Left cardiac atrium (tissue), 4 donors: ENCODE results near the gene RPS8. TPM values are rescaled to one million over a fixed set of nuclear protein-coding genes. Genes with fewer than 3 reads are reported as not detected.
"Not testable (repeated sequence)": the region's sequence is repeated elsewhere in the genome, so short reads cannot be mapped to it uniquely, and the experiment has no call there.

ENCODE experiments used
- ATAC-seq, 2 donors: fragments of 200-7000 bp; cut with Tn5 transposase; one replicate each; pipeline ENCODE4 v1.9.1; 2020; ENCODE audit warnings: mild to moderate bottlenecking in 2 of 2, moderate library complexity in 2 of 2
- DNase-seq: peaks from one replicate; pipeline ENCODE4 v3.0.0-alpha.2; 2020
- intact Hi-C, 2 donors: fragments of 100-400 bp; cut with DNase I; formaldehyde crosslinking; loops; one replicate each; pipeline versions ENCODE4 v1.14.1 to v1.15.1; 2022 to 2023
- total RNA-seq, 2 donors: library from RNA; stranded (reverse); fragmentation: NEBNext Ultra II Directional; extraction: Animal tissue kit (Norgen Biotek cat#: 25700); gene quantifications; one replicate each; pipeline ENCODE4 v1.2.1, GENCODE V29; 2021
- donor health status: DM: no; HTN: yes; CAD: no.
- donor health status: DM: no; HTN: yes; CAD: no; lungs with severe emphysema.
- donor health status: DM: yes; HTN: yes; CAD: no.
- donor health status: Dilated cardiomyopathy.

Gene RPS8
- total RNA-seq, 2 donors from 2014 or later: 950 to 999 TPM

DNA sequence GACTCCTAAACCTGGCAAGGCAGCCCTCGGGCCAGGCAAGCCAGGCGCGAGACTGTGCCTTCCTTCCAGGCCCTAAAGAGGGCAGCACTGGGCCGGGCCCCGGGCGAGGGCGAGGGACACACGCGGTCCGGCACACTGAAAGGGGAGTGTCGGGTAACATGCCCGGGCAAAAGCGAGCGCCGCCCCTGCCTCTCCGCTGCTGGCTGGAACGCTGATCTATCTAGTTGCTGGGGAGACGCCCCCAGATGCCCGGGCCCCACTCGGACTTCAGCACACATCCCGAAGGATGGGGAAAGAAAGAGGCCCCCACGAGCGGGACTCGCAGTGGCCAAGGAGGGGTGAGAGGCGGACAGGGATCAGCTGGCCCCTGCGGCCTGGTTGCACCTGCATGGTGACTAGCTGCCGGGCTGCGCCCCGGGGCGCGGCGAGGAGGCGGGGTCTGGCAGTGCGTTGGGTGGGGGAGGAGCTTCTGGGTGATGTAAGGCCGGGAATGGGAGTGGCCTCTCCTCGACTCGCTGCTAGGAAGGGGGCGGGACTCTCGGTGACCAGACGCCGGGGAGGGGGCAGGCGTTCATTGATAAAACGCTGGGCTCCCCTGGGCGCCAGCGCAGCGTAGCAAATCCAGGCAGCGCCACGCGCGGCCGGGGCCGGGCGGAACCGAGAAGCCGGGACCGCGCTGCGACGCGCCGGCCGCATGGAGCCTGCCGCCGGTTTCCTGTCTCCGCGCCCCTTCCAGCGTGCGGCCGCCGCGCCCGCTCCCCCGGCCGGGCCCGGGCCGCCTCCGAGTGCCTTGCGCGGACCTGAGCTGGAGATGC, 24.6 kb downstream of the RPS8 start, which contains the start of gene PLK3:
Gene PLK3, plus strand, starts transcription at position 608 of the 815 bp plus-strand sequence. Its CDS starts 87 bp downstream, at position 695.
- peak; percentile 96 for ATAC-seq
- peak; percentile 98 for DNase-seq
- intact Hi-C loops: no loop called here

- ATAC-seq: no peak
- intact Hi-C loops: no loop called here
- no peak for DNase-seq
These were observed 26.4 kb downstream of the RPS8 start for GRCh38 chr1:44801491-44802305.

DNA sequence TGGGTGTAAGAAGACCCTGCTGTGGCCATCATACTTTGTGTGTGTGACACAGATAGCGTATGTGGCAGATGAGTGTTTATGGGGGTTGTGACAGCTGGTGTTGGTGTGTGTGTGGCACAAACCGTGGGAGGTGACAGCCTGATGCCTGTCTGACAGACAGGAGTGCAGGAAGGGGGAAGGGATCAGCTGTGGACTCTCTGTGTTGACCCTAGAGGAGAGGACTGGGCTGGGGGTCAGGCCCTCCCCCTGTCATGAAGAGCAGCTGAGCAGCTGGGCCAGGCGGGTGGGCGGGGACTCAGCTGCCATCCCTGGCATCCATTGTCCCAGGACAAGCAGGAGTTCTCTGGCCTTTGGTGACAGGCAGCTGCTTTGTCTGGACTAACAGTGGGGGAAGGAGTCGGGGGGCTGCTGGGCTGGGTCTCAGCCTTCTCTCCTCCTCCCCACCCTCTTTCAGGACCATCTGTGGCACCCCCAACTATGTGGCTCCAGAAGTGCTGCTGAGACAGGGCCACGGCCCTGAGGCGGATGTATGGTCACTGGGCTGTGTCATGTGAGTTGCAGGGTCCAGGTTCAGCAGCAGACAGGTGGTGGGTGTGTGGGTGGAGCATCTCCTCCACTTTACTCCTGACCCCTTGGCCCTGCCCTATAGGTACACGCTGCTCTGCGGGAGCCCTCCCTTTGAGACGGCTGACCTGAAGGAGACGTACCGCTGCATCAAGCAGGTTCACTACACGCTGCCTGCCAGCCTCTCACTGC, 27.1 kb downstream of the RPS8 start:
- no peak for ATAC-seq

GRCh38 chr1:44803062-44803311, 27.6 kb downstream of the RPS8 start:
- ATAC-seq (no peak), DNase-seq (no peak)
- intact Hi-C loops: no loop called here

More for the DNA sequence above, 27.1 kb downstream of the RPS8 start:
- intact Hi-C loops: no loop called here
- DNase-seq: no peak

DNA sequence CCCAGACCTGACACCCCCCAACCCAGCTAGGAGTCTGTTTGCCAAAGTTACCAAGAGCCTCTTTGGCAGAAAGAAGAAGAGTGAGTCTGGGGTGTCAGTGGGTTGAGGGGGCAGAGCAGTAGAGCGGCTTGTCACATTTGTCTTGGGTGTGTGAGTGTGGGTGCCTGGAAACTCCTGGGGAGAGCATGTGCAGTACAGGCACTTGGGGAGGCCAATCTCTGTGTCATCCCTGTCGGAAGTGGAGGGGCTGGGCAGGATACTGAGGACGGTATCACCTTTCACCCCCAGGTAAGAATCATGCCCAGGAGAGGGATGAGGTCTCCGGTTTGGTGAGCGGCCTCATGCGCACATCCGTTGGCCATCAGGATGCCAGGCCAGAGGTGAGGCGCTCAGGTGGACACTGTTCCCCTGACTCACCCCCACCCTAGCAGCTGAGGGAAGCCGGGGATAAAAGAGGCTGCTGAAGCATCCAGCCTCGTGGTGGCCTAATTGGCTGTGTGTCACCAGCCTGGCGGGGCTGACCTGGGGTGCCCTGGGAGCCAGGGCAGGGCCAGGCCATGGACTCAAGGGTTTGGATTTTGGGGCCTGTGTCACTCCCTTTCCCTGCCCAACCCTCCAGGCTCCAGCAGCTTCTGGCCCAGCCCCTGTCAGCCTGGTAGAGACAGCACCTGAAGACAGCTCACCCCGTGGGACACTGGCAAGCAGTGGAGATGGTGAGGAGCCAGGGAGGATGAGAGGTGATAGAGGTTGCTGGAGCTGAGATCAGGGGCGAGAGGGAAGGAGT, 28.2 kb downstream of the RPS8 start:
- no peak for ATAC-seq
- intact Hi-C loops: no loop called here
- DNase-seq: no peak

- no peak for DNase-seq
- no peak for ATAC-seq
- intact Hi-C loops: no loop called here
These were observed 30.1 kb downstream of the RPS8 start for GRCh38 chr1:44805311-44806024.

DNA sequence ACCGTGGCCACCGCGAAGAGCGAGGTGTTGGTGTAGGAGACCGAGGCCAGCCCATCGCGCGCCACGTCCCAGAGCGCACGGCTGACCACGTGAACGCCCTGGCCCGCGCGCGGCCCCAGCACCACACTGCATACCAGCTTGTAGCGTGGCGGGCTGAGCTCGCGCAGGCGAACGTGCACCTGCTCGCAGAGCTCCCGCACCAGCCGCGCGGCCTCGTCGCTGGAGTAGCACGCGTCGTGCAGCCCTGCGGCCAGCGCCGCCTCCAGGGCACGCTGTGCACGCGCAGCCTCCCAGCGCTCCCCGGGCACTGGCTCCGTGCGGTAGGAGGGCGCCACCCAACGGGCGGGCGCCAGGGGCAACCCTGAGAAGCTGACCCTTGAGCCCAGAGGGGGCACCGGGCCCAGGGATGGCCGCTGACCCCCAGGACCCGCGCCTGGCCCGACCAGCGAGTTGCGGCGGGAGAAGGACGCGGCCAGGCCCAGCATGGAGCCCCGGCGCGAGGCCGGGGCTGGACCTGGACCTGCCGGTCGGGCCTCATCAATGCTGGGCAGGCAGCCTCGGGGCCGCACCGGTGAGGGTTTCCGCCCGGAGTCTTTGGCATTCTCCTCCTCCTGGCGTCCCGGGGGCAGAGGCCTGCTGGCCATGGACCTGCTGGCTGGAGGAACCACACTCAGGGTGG, 30.8 kb downstream of the RPS8 start:
- ATAC-seq (no peak), DNase-seq (no peak)
- intact Hi-C loops: no loop called here

GRCh38 chr1:44806704-44807363, 31.5 kb downstream of the RPS8 start, which contains the start of gene DYNLT4:
TSS of gene DYNLT4 (minus strand) at chr1:44807351. CDS start at chr1:44806668, 683 bp downstream.
- ATAC-seq: no peak
- intact Hi-C loops: no loop called here
- DNase-seq: no peak

GRCh38 chr1:44807364-44808062, 32.2 kb downstream of the RPS8 start:
- peak; percentile 82 to 83 for ATAC-seq
- intact Hi-C loops: no loop called here
- DNase-seq: peak; percentile 98

DNA sequence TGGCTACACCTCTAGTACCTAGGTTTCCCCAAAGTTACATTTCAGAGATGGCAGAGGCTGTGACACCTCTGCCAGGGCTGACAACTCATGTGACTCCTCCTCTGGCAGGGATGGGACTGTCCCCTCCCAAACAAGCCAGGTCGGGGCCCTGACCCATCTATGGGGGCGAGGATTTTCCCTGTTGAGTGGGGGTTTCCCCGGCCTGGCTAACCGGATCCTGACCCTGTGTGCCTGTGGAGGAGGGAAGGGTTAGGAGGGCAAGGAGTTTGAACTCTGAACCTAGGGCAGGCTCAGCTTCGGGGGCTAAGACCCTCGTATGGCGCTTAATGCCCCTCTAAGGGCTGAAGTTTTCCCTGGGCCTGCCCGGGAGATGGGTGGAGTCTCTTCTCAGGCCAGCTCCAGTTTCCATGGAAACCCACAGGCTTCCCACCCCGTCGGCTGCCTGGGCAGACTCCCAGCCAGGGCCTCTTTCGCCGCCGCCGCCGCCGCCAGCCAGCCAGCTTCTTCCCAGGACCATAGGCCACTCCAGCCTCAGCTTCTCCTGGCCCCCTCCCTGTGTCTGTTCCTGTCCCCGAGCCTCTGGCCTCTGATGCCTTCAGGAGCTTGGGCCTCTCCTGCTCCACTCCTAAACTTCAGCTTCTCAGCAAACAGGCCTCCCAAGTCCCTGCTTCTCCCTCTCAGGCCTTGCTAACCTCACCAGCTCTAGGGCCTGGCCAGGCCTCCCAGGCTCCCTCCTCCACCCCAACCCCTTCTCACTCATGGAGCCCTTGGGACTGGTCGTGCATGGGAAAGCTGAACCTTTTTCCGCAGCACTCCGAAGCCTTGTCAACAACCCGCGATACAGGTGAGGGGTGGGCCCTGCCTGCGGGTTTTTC, 33.0 kb downstream of the RPS8 start, which contains the start of gene BTBD19:
Gene BTBD19, plus strand, starts transcription at position 461 of the 875 bp plus-strand sequence. Its CDS starts 298 bp downstream, at position 759.
- ATAC-seq: peak; percentile 60 to 61
- DNase-seq: peak; percentile 90
- intact Hi-C loops: no loop called here

- ATAC-seq (peak in 1 of 2 donors; percentile 2), DNase-seq (peak; percentile 72)
- intact Hi-C loops: no loop called here
These were observed 33.9 kb downstream of the RPS8 start for GRCh38 chr1:44808938-44809917.

DNA sequence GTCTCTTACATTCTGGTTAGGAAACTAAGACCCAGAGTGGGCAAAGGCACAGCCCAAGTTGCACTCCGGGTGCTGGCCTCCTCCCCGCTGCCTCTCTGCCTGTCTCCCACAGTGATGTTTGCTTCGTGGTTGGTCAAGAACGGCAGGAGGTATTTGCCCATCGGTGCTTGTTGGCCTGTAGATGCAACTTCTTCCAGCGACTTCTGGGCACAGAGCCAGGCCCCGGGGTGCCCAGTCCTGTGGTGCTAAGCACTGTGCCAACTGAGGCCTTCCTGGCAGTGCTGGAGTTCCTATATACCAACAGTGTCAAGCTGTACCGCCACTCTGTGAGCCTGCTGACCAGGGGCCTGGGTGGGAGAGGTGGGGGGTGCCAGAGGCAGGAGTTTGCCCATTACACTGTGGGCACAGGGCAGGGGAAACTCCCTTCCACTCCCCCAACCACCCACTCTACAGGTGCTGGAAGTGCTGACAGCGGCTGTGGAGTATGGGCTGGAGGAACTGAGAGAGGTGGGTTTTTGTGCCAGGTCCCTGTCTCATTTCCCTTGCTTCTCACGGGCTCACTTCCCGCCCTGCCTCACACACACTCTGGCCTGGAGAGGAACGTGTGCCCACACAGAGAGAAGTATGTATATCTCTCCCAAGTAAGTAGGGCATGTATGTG, 34.9 kb downstream of the RPS8 start:
- ATAC-seq (no peak), DNase-seq (peak; percentile 69)
- intact Hi-C loops: no loop called here

- intact Hi-C loops, ATAC-seq, DNase-seq: not testable (repeated sequence)
These were observed 35.4 kb downstream of the RPS8 start for GRCh38 chr1:44810762-44811105.

DNA sequence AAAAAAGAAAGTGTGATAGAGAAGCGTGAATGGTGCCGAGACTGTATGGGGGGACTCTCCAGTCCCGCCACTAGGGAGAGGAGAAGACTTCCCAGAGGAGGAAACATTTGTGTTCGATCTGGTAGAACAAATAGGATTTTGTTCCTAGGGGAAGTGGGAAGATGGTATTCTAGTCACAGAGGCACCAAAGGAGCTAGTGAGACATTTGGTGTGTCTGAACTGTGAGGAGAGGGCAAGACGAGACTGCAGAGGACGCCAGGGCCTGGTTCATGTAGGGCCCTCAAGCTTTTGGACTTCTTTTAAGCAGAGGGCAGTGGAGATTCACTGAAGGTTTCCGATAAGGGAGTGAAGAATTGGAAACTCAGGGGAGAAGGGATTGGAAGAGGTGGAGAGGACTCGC, 35.9 kb downstream of the RPS8 start:
- intact Hi-C loops: no loop called here
- no peak for ATAC-seq
- DNase-seq: no peak
